ENCODE measurements around the gene GRM8. TPM values are rescaled to one million over a fixed set of nuclear protein-coding genes. Genes with fewer than 3 reads are reported as not detected.

The GRM8 gene
- total RNA-seq, 2 experiments from 2014 or later = not detected

DNA sequence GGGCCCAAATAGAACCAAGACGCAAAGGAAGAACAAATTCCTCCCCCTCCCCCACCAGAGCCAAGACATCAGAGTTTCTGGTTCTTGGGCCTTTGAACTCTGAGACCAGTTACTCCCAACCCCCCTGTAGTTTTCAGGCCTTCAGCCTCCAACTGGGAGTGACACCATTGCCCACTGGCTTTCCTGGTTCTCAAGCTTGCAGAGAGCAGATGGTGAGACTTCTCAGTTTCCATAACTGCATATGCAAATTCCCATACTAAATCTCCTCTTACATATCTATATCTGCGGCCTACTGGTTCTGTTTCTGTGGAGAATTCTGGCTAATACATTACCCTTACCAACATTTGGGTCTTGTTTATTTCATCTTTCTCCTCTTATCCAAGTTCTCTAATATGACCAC lies 762.9 kb downstream of the GRM8 start:
- ChIA-PET POLR2A (no interaction called here), CTCF (no interaction called here)

DNA sequence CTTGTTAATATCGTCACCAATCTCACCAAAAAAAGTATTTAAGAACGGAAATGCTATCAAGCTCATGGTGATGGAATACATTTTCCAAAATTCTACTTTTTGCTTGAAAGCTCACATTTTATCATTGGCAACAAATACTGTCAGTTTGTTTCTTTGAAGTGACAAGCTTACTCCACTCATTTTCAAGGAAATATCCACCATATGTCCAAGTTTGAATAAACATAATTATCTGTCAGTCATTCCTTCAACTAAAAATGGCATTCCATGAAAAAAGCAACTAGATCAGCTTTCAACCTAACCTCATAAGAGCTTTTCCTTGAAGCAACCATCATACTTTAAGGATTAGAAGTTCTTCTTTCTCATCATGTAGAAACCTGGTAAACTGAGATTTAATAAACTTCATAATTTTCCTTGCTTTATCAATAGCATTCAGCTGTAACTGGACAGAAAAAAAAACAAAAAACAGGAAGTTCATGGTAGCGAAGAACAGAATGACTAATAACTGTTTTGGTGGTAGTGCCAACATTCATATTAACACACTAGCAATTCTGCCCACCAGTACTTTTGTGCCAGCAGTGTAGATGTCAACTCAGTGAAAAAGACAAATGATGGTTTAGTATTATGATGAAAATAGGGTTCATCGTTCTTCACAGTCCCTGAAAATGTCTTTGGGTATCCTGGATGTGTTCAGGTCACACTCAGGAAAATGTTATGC lies 764.9 kb downstream of the GRM8 start:
- POLR2A ChIA-PET = no interaction called here
- CTCF ChIA-PET = no interaction called here

DNA sequence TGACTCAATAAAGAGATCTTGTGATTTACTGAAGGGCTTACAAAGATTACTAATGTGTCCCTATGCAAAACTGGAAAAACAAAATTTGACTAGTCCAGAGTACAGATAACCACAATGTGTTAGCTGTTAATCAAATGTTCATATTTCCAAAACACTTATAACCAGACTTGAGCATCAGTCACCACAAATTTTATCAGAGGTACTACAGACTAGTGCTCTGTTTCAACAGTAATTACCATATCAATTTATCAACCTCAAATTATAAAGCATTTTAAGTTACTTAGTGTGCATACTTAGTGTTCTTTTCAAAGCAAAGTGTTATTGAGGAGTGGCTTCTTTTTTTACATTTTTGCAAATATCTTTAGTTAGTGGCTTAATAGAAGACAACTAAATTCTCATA lies 765.9 kb downstream of the GRM8 start:
- ChIA-PET CTCF (interaction anchor here (0.6 kb wide), 1 partner anchor 14 kb away, joined by 3 read pairs; no protein-coding TSS in a partner anchor), POLR2A (no interaction called here)

DNA sequence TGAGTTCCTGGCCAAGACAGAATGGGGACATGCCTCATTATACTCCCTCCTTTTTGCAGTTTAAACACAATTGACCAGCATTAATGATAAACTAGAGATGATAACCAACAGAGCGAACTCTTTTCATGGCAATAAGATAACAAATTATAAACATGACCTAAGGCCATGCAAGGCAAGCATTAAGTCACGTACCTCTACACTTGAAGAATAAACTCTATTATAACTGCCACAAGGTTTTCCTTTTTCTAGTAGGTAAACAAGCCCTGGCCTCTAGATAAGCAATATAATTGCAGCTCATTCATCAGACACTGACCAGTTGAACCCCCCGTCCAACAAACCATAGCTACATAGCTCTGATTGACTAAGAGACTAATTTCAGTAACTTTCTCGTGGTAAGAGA lies 767.0 kb downstream of the GRM8 start:
- ChIA-PET CTCF (no interaction called here), POLR2A (no interaction called here)

DNA sequence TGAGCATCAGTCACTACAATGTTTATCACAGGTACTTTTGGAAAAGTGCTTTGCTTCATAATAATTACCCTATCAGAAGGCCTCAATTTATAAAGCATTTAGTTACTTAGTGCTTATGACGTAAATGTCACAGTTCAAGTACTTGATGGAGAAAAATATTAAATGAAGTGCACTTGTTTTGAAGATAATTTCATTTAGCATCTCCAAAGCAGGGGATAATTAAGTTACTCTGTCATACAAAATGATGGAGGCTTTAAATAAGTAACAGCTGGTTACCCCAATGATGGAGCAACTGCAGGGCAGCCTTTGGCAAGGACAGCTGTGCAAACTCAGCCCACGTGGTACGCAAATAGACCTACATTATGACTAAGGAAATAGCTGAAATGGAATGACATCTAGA lies 768.8 kb downstream of the GRM8 start:
- ChIA-PET POLR2A (no interaction called here), CTCF (no interaction called here)

DNA sequence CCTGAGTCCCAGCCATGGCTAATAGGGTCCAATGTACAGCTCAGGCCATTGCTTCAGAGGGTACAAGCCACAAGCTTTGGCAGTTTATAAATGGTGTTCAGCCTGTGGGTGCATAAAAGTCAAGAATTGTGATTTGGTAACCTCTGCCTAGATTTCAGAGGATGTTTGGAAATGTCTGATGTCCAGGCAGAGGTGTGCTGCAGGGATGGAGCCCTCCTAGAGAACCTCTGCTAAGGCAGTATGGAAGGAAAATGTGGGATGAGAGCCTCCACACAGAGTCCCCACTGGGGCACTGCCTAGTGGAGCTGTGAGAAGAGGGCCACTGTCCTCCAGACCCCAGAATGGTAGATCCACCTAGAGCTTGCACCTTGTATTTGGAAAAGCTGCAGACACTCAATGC lies 779.9 kb downstream of the GRM8 start:
- ChIA-PET POLR2A (no interaction called here), CTCF (interaction anchor here (1.0 kb wide), 1 partner anchor 14 kb away, joined by 3 read pairs; no protein-coding TSS in a partner anchor)

DNA sequence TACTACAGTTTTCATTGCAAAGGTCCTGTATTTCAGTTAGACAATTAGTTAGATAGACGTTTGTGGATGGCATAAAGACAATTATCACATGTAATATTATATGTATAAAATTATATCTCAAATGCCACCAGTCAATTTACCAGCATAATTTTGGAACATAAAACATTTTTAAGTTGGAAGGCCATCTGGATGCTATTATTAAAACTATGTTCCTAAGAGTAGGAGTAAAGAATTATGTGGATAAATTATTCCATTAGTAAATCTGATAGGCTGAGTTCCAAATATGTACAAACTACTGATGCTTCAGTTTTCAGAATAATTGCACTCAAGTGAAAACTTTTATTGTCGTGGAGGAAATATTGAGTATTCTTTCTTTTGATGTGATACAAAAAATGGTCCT lies 790.3 kb downstream of the GRM8 start:
- ChIA-PET POLR2A (no interaction called here), CTCF (no interaction called here)

DNA sequence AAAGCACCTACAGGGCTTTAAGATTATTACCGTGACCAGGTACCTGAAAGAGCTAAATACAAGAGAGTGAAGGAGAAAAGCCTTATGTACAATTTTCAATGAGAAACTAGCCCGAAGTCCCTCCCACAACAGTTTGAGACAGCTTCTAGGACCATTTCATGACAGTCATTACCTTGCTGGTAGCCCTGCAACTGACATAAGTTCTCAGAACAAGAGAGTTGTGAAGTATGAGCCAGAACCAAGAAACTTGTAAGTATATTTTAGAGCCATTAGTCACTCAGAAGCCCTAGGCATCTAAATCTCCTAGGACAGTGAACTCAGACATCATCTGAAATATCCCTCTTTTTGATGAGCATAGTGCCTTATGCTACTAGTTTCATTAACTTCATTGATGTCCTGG lies 792.1 kb downstream of the GRM8 start:
- ChIA-PET POLR2A (no interaction called here), CTCF (no interaction called here)

DNA sequence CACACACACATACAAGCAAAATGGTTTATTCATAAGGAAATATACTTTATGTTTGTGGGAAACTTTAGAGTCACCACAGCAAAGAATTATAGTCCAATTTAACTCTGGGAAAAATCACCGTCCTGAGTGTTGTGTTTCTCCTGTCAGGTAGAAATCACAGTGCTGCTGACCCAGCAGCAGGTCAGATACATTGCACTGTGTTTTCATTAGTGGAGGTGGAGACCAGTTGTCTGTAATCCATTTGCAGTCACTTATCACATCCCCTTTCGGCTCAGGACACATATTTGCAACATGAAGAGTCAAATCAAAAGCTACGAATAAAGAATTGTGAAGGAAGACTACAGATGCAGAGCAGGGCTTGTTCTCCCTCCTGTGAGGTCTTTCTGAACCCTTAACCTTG lies 799.6 kb downstream of the GRM8 start:
- POLR2A ChIA-PET = no interaction called here
- CTCF ChIA-PET = no interaction called here

DNA sequence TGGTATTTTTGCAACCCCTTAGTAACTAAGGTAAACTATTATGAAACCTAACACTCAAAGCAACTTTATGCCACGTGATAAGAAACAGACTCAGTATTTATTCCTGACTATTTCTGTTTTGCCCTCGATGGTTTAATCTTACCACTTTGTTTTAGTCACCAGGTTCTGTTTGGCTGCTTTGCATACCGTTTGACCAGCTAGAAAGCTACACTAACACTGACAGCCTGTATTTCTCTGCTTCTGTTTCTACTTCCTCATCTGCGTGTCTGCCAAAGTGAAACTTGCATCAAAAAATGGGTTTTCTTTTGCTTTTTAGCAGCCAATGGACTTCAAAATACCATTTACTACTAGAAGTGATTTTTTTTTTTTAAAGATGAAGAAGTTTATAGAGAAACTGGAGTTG lies 802.5 kb downstream of the GRM8 start:
- ChIA-PET POLR2A (no interaction called here), CTCF (no interaction called here)

DNA sequence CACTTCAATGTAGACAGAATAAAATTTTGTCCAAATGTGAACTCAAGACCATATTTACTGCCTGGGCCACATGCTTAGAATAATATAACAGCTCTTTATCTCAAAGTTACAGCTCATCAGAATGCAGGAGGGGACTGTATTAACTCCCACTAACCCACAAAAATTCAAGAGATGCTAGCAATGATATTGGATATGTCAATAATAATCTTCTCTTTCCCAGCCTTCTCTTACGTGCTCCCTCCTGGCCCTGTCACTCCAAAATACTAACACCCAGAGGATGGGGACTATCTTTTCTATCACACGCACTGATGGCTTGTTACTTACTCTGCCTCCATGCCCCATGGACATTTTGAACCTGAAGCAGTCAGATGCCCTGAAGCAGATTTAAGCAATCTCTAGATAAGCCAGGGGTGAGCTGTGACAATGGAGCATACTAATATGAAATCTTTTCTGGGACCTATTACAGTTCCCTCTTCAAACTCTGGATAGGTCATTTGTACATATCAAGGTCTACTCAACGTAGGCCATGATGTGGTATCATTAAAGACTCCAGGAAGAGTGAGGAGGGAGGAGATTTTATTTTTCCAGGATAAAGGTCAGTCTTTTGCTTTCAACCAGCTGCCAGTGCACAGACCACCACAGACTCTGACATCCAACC lies 803.0 kb downstream of the GRM8 start:
- POLR2A ChIA-PET = no interaction called here
- CTCF ChIA-PET = no interaction called here

DNA sequence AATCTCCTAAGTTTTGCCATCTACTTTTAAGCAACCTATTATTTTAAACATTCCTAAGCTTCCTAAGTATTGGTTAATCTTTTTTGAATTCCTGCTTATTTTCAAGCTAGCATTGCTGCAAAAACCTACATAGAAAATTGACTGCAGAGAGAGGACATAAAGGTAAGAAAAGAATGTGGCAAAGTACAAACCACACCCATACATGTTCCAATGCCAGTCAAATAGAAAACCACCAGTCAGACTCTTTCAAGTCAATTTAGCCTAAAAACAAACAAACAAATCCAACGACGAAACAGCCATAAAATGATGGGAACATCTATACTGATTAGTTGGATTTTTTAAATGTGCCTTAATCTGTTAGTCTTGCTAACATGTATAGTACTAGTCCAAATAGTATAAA lies 804.8 kb downstream of the GRM8 start:
- POLR2A ChIA-PET = no interaction called here
- CTCF ChIA-PET = no interaction called here

DNA sequence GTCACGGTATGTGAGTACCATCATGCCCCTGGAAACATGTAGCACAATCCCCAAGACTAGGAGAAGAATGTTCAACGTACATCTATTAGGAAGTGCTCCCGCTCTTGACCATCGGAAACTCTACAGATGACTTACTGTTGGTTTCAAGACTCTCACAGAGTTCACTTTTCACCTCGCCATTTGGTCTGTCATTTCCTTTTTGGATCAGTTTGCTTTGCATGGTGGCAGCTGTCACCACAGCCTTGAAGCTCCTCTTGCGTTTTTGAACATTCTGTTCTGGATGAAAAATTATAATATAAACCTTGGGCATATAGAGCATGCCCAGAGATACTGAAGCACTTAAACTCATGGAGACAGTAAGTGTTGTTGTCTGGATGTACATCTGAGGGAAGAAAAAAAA lies 806.8 kb downstream of the GRM8 start:
- CTCF ChIA-PET = no interaction called here
- POLR2A ChIA-PET = no interaction called here

DNA sequence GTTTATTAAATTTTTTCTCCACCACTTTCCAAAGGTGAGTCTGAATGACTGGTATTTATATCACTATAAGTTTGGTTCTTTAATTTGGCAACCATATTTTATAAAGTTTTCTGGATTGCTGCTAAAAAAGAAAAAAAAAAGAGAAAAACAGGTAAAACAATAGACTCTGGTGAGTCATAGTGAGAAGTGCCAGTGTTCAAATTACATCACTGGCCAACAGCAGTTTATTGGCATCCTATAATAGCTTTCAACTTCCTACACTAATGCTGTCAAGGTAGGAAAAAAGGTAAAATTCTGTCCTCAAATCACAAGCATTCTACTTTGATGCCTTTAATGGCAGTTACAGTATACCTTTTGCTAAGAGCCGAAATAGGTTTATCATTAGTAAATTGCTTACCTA lies 808.8 kb downstream of the GRM8 start:
- POLR2A ChIA-PET = no interaction called here
- CTCF ChIA-PET = no interaction called here

DNA sequence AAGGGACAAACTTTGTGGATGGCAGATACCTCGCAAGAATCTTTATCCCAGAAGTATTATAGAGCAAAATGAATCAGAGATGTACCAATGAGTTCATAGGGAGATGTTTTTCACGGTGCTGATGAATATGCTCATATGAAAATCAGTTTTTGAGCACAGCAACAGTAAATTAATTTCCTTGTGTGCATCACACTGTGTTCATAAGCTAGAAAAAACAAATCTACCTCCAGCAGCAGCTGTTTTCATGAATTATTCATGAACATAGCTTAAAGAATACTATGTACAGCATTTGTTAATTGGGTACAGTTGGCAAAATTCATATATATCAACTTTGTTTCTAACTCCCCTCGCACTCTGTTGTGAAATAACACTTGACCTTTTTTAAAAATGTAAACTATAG lies 809.8 kb downstream of the GRM8 start:
- ChIA-PET CTCF (interaction anchor here (0.9 kb wide), 1 partner anchor 31 kb away, joined by 3 read pairs; no protein-coding TSS in a partner anchor), POLR2A (no interaction called here)

DNA sequence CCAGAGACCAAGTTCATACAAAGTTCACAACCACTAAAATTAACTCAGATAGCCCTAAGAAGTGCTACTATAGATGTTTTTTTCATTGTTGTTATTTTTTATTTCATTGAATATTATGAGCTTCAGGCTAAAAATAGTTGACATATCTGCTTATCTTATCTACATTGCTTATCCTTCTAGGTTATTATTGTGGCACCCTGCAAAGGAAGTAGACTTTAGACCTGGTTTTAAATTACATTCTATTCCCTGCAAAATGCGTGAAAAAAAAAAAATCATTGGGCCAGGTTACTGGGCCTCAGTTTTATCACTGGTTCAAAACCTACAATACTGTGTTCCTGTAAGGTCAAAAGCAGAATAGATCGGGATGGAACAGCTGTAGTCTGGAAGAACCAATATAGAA lies 811.0 kb downstream of the GRM8 start:
- POLR2A ChIA-PET = no interaction called here
- CTCF ChIA-PET = no interaction called here

DNA sequence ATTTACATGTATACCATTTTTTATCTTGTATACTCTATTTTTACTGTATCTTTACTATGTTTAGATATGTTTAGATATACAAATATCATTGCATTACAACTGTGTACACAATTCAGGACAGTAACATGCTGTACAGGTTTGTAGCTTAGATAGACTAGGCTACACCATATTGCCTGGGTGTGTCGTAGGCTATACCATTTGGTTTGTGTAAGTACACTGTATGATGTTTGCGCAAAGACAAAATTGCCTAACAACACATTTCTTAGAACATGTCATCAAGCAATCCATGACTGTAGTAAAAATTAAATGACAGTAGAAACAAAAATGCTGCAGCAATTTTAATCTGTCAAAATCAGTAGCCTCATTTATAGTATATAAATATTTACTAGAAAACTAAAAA lies 812.2 kb downstream of the GRM8 start:
- CTCF ChIA-PET = no interaction called here
- POLR2A ChIA-PET = interaction anchor here (0.7 kb wide), 1 partner anchor 8 kb away, joined by 4 read pairs; no protein-coding TSS in a partner anchor

DNA sequence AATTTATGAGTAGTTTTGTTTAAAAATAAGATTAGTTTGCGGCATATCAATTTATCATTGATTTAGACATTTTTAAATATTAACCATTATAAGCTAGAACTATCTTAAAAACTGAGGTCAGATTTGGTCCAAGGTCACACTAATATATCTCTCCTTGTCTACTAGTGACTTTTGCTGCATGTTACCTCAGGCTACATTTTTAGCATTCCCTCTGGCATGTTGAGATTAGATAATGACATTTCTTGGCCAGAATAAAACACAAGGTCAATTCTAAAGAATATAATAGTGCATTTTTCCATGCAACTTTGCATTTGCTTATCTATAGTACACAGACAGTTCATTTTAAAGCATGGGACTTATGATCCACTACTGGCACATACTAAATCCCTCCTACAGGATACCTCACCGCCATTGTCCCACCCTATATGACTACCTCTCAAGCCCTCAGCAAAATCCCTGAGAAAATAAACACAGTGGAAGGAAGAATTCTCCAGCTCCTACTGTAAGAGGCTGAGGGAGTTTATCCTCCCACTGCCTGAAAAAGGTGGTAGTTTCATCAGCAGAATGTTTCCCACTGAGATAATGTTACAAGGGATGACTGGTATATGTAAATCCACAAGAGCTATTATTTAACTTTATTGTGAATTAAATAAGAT lies 816.4 kb downstream of the GRM8 start:
- POLR2A ChIA-PET = no interaction called here
- CTCF ChIA-PET = no interaction called here

DNA sequence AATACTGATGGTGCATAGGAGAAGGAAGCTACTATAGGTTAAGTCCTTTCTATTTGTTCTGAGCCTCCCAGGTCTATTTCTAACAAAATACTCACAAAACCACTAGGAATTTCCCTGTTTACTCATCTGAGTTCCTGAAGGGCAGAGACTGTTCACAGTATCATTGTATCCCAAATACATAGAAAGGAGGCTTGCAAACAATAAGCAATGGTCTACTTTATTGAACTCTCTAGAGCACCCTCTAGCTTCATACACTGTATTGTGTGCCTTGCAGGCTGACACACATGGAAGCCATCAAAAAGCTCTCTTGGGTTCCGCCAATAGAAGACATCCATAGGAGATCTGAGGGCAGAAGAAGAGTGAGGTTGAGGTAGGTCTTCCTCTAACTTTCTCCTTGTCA lies 826.1 kb downstream of the GRM8 start:
- CTCF ChIA-PET = no interaction called here
- POLR2A ChIA-PET = no interaction called here

DNA sequence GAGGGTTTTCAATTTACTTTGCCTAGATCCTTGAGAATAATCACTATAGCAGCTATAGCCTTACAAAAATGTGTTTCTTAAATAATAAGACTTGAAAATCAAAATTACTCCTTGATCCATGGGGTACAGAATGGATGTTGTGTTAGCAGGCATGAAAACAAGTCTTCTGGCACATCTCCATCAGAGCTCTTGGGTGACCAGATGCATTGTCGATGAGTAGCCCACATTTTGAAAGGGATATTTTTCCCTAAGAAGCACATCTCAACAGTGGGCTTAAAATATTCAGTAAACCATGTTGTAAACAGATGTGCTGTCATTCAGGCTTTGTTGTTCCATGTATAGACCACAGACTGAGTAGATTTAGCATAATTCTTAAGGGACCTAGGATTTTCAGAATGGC lies 827.8 kb downstream of the GRM8 start:
- ChIA-PET POLR2A (no interaction called here), CTCF (no interaction called here)

DNA sequence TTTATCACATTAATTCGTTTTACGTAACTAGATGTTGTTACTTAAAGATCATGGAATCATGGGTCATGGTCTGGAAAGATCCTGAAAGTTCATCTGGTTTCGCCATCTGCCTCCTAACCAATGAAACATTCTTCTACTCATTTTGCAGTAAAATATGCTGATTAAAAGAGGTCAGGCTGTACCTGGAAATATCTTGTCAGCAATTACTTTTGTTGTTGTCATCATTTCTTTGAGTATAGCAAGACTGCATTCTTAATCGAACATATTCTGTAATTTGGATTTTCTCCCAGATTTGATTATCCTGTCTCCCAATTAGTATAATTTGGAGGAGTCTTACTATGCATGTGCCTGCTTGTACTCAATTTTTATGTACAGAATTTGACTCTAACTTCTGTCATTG lies 833.7 kb downstream of the GRM8 start:
- ChIA-PET POLR2A (no interaction called here), CTCF (no interaction called here)
